ENCODE measurements around the gene KAZN.

DNA sequence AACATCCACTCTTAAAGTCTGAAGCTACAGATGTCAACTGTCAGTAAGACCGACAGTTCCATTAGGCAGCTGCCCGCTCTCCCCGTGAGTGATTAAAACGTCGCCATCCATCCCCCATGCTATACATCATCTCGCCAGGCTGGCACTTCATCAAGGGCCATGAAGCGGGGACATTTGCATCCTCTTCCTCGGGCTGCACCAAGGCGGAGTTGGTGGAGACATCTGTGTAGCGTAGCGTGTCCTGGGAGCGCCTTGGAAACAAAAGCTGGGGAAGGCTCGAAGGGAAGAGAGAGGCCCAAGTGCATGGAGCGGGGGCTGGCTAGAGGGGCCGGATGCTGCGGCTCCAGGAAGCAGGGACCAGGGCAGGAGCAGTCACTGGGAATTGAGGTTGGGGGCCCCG is 250.1 kb downstream of the KAZN start:
- TF ChIP-seq, protein P1, sequence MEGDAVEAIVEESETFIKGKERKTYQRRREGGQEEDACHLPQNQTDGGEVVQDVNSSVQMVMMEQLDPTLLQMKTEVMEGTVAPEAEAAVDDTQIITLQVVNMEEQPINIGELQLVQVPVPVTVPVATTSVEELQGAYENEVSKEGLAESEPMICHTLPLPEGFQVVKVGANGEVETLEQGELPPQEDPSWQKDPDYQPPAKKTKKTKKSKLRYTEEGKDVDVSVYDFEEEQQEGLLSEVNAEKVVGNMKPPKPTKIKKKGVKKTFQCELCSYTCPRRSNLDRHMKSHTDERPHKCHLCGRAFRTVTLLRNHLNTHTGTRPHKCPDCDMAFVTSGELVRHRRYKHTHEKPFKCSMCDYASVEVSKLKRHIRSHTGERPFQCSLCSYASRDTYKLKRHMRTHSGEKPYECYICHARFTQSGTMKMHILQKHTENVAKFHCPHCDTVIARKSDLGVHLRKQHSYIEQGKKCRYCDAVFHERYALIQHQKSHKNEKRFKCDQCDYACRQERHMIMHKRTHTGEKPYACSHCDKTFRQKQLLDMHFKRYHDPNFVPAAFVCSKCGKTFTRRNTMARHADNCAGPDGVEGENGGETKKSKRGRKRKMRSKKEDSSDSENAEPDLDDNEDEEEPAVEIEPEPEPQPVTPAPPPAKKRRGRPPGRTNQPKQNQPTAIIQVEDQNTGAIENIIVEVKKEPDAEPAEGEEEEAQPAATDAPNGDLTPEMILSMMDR (IDR thresholded peaks at IDR 0.05) = no peak
- TF ChIP-seq POLR2AphosphoS5 (IDR thresholded peaks at IDR 0.05) = no peak
- TF ChIP-seq EP300 (IDR thresholded peaks at IDR 0.05) = no peak
